SKM-1 treated with dmso at 0.1 percent for 144 hours (cell line): ENCODE data around the gene ZNF595.
"Not testable (repeated sequence)": the region's sequence is repeated elsewhere in the genome, so short reads cannot be mapped to it uniquely, and the experiment has no call there.

Experiments
- DNase-seq: peaks from one replicate; lab custom pipeline; 2025; ENCODE audit not compliant: unreplicated experiment; lab: John Stamatoyannopoulos, UW

ZNF595 gene

DNA sequence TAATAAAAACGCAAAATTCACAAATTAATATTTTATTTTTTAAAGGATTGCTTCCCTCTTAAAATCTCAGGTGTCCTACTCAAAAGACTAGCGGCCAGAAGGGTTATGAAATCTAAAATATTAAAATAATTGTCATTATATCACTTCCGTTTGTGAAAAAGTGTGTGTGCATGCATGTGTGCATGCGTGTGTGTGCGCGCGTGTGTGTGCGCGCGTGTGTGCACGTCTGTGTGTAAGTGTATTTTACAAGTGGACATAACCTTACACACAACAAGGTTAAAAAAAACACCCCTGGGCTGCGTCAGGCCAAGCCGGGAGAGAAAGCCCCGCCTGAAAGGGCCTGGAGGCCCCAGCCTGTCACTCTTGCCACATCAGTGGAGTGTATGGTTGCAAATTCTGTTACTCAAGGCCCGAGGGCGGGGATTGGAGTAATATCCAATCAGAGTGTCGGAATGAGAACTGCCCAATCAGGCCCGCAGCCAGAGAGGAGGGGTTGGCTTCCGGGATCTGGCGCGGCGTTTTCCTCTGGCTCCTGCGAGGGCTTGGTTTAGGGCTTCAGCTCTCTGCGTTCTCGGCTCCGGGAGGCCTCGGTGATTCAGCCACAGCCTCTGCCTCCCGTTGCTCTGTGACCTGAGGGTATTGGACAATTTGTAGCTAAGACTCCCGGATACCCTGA is at the start of gene ZNF595:
ZNF595 (plus strand) TSS at position 518 of the 676 bp plus-strand sequence. CDS start 168 bp downstream, outside the sequence.
- DNase-seq, result not testable (repeated sequence)

DNA sequence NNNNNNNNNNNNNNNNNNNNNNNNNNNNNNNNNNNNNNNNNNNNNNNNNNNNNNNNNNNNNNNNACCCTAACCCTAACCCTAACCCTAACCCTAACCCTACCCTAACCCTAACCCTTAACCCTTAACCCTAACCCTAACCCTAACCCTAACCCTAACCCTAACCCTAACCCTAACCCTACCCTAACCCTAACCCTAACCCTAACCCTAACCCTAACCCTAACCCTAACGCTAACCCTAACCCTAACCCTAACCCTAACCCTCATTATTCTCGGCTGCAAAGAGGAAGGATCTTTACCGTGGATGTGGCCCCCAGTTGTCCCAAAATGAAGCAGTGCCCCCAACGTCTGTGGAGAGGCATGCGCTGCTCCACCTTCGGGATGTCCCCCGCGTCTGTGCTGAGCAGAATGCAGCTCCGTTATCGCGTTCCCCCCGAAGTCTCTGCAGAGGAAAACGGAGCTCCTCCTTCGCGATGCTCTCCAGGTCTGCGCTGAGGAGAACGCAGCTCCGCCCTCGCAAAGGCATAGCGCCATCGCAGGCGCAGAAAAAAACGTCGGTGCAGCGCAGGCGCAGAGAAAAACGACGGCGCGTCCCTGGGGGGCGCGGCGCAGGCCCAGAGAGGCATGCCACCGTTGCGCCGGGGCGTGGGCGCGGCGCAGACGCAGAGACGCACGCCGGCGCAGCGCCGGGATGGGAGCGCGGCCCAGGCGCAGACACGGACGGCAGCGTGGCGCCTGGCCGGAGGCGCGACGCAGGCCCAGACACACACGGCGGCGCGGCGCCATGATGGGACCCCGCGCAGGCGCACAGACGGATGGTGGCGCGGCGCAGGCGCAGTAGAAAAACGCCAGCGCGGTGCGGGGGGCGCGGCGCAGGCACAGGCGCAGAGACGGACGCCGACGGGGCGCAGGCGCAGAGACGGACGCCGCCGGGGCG is 42.9 kb upstream of the ZNF595 start:
- not testable (repeated sequence) for DNase-seq

DNA sequence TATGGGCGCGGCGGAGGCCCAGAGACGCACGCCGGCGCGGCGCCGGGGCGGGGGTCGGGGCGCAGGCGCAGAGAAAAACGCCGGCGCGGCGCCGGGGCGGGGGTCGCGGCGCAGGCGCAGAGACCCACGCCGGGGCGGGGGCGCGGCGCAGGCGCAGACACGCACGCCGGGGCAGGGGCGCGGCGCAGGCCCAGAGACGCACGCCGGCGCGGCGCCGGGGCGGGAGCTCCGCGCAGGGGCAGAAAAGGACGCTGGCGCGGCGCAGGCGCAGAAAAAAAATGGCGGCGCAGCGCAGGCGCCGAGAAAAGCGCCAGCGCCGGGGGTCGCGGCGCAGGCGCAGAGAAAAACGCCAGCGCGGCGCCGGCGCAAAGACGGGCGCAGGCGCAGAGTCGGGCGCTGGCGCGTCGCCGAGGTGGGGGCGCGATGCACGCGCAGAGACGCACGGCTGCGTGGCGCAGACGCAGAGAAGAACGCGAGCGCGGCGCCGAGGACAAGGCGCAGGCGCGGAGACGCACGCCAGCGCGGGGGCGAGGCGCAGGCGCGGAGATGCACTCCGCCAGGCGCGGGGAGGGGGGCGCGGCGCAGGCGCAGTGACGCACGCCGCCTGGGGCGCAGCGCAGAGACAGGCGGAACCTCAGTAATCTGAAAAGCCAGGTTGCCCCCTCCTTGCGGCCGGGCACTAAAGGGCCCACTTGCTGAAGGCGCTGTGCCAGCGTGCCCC is 41.9 kb upstream of the ZNF595 start:
- DNase-seq, result not testable (repeated sequence)

DNA sequence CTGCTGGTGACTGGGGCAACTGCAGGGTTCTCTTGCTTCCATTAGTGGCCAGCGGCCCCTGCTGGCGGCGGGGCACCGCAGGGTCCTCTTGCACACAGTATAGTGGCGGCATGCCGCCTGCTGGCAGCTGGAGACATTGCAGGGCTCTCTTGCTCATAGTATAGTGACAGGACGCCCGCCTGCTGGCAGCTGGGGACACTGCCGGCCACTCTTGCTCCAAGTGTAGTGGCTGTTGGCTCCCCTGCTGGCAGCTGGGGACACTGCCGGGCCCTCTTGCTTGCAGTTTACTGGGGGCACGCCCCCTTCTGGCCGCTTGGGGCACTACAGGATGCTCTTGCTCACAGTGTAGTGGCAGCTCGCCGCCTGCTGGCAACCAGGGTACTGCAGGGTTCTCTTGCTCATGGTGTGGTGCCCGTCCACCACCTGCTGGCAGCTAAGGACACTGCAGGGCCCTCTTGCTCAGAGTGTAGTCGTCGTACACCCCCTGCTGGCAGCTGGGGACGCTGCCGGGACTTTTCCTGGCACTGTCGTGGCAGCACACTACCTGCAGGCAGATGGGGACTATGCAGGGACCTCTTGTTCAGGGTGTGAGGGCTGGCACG is 41.2 kb upstream of the ZNF595 start:
- DNase-seq, result not testable (repeated sequence)

DNA sequence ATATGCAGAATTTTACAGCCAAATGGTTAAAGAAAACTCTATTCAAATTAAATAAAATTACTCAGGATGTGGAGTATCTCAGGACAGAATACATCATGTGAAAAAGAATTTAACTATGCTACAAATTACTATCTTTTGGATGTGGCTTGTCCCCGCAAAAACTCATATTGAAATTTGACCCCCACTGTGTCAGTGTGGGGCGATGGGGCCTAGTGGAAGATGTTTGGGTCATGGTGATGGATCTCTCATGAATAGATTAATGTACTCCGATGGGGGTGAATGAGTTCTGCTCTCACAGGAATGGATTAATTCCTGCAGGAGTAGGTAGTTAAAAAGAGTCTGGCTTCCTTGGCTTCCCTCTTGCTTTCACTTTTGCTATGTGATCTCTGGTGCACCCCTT is 35.0 kb upstream of the ZNF595 start:
- DNase-seq, result not testable (repeated sequence)

DNA sequence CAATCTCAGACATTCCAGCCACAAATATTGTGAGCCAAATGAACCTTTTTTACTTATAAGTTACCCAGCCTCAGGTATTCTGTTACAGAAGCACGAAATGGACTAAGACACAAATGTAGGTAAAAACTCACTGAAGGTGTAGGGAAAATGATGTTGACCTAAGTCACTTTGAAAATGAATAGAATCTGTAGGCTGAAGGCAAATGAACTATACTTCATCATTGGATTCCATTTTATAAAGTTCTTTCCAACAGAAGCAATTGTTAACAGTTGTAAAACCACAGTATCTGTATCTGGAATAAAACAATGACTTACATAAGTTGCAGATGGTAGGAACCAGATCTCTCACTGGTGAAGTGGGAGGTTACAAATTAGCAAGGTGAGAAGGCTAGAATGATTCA is 34.5 kb upstream of the ZNF595 start:
- not testable (repeated sequence) for DNase-seq

DNA sequence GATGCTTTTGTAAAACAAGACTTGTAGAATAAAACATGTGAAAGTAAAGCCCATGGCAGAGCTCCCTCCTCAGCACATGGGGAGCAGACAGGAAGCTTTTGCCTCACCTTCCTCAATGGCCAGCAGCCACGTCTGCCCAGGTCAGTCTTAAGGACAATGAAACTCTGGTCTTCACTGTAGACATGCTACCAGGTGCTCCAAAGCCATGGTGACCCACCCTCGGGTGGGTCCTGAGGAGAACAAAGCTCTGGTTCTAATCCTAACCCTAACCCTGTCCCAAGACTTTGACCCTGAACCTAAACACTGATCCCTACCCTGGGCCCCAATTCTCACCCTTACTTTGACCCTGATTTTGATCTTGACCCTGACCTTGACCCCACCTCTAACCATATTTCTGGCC is 30.2 kb upstream of the ZNF595 start:
- not testable (repeated sequence) for DNase-seq

DNA sequence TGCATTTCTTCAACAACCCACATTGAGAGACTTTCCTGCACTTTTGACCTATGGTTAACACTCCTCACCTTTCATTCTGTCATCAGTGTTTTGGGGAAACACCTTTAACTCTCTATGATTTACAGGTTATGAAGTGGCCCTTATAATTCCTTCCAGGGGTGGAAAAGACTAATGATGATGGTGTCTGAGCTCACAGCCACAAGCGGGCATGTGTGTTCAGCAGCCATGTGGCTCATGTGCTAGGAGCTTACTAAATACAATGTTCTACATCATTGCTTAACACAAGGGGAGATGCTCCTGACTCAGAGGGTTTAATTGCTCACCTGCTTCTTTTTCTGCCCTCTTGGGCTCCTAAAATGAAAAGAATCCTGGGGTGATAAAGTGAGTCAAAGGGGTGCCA is 28.8 kb upstream of the ZNF595 start:
- not testable (repeated sequence) for DNase-seq

DNA sequence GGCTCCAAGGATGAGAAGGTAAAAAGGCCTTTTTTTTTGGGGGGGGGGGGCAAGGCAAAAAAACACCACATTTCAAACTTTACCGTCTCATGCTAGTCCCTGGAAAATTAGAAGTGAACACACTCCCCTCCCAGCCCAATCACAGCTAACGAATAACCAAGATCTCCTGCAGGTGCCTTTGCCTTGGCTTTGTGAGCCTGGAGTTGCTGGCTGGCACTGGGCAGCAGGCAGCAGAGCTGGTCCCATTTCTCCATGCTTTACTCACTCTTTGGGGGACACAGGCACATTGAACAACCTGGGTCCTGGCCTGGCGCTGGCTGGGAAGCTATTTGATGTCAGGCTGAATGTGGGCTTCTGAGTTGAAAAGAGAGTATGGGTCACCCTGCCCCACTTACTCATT is 25.6 kb upstream of the ZNF595 start:
- DNase-seq, result not testable (repeated sequence)

DNA sequence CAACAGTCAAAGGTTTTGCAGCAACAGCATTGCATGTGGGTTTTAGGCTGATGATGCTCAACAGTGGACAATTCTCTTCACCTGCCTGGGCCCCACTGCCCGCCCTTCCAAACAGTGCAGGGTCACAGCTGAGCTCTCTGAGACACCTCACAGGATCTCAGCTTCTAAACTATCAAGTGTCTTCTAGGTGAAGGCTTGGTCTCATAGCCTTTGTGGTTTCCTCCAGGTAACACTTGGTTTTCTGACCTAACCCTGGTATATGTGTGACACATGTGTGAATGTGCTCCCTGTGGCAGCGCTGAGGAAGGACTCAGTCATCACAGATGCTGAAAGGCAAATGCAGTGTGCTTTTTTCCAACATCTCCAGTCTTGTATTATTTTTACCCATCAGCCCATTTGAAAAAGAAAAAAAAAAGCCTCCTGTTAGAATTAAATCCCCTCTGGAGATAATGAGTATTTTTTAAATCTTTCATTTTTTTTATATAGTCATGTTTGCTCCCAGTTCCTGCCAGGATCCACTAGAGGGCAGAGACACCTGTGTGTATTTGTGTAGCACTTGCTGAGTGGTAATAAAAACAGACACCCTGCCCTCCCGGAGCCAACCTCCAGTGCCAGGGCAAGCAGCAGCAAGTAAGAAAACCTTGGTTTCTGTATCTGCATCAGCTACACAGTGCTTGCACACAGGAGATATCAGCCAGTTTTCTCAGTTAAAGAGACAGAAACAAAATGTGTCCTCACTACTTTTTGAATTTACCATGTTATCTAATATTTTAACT is 24.2 kb upstream of the ZNF595 start:
- DNase-seq, result not testable (repeated sequence)

DNA sequence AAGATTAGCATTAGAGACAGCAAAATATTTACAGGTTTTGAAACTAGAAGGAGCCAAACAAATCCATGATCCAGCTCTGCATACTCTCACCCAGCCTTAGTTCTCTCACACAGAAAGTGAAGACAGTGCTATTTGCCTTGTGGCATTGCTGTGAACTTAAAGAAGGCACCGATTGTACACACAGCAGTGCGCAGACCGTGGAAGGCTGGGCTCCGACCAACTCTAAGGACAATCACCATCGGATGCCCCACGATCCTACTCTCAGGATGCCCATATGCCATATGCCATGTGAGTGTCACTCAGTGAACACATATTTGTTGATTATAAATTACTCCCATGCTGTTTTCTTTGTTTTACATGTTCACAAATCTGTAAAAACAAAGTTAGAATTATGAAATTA is 19.8 kb upstream of the ZNF595 start:
- DNase-seq, result not testable (repeated sequence)

DNA sequence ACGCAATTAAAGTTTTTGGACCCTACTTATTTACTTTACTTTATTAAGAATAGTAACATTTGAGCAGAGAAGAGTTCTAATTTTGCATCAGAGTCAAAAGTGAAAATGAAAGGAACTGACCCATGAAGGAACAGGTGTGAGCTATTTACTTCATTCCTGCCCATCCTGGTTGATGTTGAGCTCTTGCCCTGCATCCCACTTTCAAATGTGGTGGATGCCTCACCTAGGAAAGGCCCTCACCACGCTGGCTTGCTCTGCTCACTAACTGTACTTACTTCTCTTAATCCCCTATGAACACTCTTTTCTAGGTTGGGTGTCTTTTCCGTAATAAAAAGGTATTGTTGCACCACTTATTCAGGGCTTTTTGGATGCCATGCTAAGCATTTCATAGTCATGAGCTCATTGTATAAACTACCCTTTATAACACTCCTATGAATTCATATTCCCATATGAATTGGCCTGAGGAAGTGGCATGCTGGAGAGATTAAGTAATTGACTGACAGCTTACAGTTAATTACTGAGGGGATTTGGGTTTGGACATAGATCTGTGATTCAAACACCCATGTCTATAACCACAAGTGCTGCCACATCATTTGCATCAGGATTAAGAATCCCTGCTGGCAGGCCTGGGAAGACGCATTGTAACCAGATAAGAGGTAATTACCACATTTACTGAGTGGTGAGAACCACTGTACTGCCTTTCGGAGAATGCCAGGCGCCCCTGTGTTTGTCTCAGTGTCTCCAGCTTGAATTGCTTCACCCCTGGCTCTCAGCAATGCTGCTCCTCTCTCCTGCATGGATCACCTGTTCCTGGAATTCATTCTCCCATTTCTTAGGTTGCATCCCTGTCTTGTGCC is 16.3 kb upstream of the ZNF595 start:
- not testable (repeated sequence) for DNase-seq

DNA sequence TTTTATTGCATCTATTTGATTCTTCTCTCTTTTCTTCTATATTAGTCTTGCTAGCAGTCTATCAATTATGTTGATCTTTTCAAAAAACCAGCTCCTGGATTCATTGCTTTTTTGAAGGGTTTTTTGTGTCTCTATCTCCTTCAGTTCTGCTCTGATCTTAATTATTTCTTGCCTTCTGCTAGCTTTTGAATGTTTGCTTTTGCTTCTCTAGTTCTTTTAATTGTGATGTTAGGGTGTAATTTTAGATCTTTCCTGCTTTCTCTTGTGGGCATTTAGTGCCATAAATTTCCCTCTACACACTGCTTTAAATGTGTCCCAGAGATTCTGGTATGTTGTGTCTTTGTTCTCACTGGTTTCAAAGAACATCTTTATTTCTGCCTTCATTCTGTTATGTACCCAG is 14.9 kb upstream of the ZNF595 start:
- not testable (repeated sequence) for DNase-seq

DNA sequence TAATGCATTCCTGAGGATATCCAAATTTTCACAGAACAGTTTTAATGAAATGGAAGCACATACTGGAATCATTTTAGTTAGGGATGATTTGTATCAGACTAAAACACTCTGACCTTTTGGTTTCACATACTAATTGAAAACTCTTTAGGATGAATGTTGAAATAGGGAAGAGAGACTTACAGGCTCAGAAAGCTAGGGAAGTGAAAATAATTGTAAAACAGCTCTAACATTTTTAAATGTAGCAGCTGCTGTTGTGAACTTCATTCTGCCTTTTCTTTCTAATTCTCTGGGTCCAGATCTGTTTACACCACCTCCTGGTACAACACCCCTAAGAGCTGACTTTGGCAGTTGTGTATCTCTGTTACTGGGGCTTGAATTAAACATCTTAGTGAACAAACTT is 9.7 kb upstream of the ZNF595 start:
- not testable (repeated sequence) for DNase-seq

DNA sequence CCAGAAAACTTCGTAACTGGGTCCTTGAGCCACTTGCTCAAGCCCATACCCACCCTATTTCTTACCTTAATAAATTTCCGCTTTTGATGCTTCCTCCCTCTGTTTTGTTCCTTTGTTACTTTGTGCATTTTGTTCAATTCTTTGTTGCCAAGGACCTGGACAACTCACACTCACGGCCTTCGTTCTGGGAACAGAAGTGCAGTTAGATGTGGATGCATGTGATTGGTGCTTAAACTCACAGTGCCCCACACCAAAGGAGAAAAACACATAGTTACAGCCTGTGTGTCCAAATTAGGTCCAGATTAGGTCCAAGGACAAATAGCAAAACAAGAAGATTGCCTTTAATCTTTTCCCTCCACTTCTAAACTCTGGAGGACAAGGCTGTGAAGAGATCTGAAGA is 1.9 kb upstream of the ZNF595 start:
- not testable (repeated sequence) for DNase-seq

DNA sequence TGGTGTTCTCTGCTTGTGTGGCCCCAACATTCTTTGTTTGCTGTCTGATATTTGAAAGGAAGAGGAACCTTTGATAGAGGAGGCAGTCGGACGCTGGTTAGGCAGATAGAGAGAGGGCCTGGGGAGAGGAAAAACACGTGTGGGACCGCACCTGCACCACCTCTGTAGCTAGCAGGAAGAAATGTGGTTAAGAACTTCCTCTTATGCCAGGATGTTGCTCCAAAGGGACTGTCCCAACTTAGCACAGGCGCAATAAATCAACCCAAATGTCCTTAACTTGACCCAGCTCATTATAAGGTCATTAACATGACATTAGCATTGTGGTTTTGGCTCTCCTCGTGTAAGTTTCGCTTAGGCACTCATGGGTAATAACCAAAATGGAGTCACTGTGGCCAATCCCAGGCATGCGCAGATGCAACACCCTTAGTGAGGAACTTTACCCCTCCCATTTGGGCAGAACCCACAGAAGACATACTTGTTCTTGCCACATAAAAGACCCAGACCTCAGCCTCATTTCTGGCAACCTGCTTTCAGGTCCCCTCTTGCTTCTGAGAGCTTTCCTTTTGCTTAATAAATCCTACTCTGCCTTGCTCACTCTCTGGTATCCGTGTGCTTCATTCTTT is 1.4 kb upstream of the ZNF595 start:
- DNase-seq, result not testable (repeated sequence)

DNA sequence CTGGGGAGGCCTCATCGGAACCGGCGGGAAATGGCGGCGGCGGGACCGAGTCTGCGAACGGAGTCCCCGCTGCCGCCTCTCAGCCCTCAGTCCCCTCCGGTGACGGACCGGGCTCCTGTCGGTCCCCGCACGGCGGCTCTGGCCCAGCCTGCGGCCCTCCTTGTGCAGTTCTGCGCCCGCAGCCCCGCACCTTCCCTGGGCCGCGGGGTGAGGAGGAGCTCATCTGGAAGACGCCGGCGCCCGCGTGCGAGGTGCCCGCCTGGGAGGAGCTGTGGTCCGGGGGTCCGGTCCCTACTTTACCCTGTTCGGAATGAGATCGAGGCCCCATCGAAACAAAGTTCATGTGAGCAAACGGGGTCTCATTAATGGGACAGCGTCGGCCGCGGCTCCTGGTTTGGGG is 400 bp downstream of the ZNF595 start:
- DNase-seq, result not testable (repeated sequence)

DNA sequence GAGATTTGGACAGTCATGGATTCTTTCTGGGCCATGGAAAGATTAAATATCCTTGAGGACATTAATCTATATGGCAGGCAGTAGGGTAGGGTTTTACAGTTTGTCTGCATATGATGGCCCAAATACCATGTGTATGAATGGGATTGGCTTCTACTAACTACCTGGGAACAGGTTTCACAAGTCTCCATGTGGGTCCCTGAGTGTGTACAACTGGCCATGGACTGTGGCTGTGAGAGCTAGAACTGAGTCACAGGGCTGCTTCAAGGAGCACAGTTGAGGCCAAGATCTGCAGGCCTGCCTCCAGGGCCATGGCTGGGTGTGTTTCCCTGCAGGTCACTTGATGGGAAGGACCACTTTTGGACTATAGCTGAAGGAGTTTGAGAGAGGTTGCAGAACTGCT is 11.6 kb downstream of the ZNF595 start:
- not testable (repeated sequence) for DNase-seq

DNA sequence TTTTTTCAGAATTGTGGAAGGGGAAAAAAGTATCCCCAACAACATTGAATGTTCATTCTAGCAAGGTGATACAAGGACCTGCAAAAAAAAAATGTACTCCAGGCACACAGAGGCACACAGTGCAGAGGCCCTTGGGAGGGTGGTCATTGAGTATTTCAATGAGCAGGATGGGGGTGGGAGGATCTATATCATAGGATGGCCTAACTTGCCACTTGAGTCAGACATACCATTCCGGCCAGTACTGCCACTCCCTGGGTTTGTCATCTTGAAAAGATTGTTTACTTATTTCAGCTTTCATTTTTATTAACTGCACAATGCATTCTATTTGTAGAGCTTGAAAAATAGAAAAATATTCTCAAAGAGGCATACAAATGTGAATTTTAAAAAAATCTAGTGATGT is 18.7 kb downstream of the ZNF595 start:
- no peak for DNase-seq
